Measurements from ENCODE around the gene OGFOD2.

The OGFOD2 gene

GRCh38 chr12:122991623-122992275 is 16.7 kb downstream of the OGFOD2 start:
- DNase-seq (ENCODE audit: low spot score) (no peak), ATAC-seq (ENCODE audit: low read depth) (no peak)
- Histone ChIP-seq H3K27ac (ENCODE audit: poor library complexity, severe bottlenecking) (no peak overlapping the region), H3K9me3 (ENCODE audit: severe bottlenecking) (no peaks in the 10 kb centered on the region), H3K4me3 (ENCODE audit: severe bottlenecking) (no peak overlapping the region), H3K36me3 (ENCODE audit: low read depth) (no peaks in the 10 kb centered on the region), H3K4me1 (ENCODE audit: insufficient read depth, poor library complexity, severe bottlenecking) (no peaks in the 10 kb centered on the region), H3K27me3 (ENCODE audit: insufficient read depth, poor library complexity, severe bottlenecking) (no peaks in the 10 kb centered on the region)
- no peak for TF ChIP-seq CTCF (IDR thresholded peaks at IDR 0.05; ENCODE audit: poor library complexity, severe bottlenecking)

- no peak for ATAC-seq (ENCODE audit: low read depth)
- Histone ChIP-seq H3K36me3 (ENCODE audit: low read depth) (no peaks in the 10 kb centered on the region), H3K4me1 (ENCODE audit: insufficient read depth, poor library complexity, severe bottlenecking) (no peaks in the 10 kb centered on the region)
These were observed 17.3 kb downstream of the OGFOD2 start for GRCh38 chr12:122992386-122992785.

GRCh38 chr12:122994140-122994675 is 19.2 kb downstream of the OGFOD2 start:
- peak; percentile 49 for DNase-seq (ENCODE audit: low spot score)
- Histone ChIP-seq H3K4me3 (ENCODE audit: severe bottlenecking) (no peak overlapping the region), H3K9me3 (ENCODE audit: severe bottlenecking) (no peaks in the 10 kb centered on the region), H3K27me3 (ENCODE audit: insufficient read depth, poor library complexity, severe bottlenecking) (no peaks in the 10 kb centered on the region), H3K4me1 (ENCODE audit: insufficient read depth, poor library complexity, severe bottlenecking) (no peaks in the 10 kb centered on the region), H3K27ac (ENCODE audit: poor library complexity, severe bottlenecking) (no peak overlapping the region), H3K36me3 (ENCODE audit: low read depth) (no peaks in the 10 kb centered on the region)
- TF ChIP-seq CTCF (IDR thresholded peaks at IDR 0.05; ENCODE audit: poor library complexity, severe bottlenecking), result no peak
- no peak for ATAC-seq (ENCODE audit: low read depth)

More at GRCh38 chr12:122992386-122992785, 17.3 kb downstream of the OGFOD2 start:
- TF ChIP-seq CTCF (IDR thresholded peaks at IDR 0.05; ENCODE audit: poor library complexity, severe bottlenecking), result no peak
- peak; percentile 41 for DNase-seq (ENCODE audit: low spot score)
- Histone ChIP-seq H3K27me3 (ENCODE audit: insufficient read depth, poor library complexity, severe bottlenecking) (no peaks in the 10 kb centered on the region), H3K27ac (ENCODE audit: poor library complexity, severe bottlenecking) (no peak overlapping the region), H3K9me3 (ENCODE audit: severe bottlenecking) (no peaks in the 10 kb centered on the region), H3K4me3 (ENCODE audit: severe bottlenecking) (no peak overlapping the region)

- peak; percentile 29 for DNase-seq (ENCODE audit: low spot score)
- no peak for ATAC-seq (ENCODE audit: low read depth)
- Histone ChIP-seq H3K27ac (ENCODE audit: poor library complexity, severe bottlenecking) (no peak overlapping the region), H3K4me1 (ENCODE audit: insufficient read depth, poor library complexity, severe bottlenecking) (no peaks in the 10 kb centered on the region), H3K4me3 (ENCODE audit: severe bottlenecking) (no peak overlapping the region), H3K9me3 (ENCODE audit: severe bottlenecking) (no peaks in the 10 kb centered on the region), H3K36me3 (ENCODE audit: low read depth) (no peaks in the 10 kb centered on the region), H3K27me3 (ENCODE audit: insufficient read depth, poor library complexity, severe bottlenecking) (no peaks in the 10 kb centered on the region)
- TF ChIP-seq CTCF (IDR thresholded peaks at IDR 0.05; ENCODE audit: poor library complexity, severe bottlenecking), result no peak
These were observed 19.9 kb downstream of the OGFOD2 start for GRCh38 chr12:122994781-122995502.
